ENCODE data around the gene TTC16.

DNA sequence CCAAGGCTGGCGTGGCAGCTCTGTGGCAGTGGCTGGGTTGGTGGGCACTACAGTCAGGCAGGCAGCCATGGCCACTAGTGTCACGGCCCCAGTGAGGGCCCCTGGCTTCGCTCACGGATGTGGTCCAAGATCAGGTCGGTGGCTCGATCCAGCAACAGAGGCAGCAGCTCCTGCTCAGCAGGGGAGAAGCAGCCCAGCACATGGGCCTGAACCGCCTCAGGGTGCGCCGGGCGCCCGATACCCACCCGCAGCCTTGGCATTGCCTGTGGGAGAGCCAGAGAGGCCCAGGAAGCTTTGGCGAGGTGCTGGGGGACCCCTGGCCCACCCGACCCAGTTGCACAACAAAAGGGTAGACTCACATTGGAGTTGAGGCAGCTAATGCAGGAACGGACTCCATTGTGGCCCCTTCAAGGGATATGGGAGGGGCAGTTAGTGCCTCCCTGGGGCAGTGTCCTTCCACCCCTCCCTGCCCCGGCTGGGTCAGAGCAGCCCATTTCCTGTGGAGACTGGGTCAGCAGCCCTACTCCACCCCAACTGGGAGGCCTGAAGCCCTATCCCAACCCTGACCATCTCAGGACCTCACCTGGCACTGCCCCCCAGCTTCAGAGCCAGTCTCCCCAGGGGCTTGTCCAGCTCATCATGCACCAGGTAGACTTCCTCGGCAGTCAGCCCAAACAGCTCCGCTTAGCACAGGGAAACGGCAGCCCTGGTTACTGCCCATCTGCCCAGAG is 1.7 kb upstream of the TTC16 start:
- TF ChIP-seq, protein P1, sequence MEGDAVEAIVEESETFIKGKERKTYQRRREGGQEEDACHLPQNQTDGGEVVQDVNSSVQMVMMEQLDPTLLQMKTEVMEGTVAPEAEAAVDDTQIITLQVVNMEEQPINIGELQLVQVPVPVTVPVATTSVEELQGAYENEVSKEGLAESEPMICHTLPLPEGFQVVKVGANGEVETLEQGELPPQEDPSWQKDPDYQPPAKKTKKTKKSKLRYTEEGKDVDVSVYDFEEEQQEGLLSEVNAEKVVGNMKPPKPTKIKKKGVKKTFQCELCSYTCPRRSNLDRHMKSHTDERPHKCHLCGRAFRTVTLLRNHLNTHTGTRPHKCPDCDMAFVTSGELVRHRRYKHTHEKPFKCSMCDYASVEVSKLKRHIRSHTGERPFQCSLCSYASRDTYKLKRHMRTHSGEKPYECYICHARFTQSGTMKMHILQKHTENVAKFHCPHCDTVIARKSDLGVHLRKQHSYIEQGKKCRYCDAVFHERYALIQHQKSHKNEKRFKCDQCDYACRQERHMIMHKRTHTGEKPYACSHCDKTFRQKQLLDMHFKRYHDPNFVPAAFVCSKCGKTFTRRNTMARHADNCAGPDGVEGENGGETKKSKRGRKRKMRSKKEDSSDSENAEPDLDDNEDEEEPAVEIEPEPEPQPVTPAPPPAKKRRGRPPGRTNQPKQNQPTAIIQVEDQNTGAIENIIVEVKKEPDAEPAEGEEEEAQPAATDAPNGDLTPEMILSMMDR (IDR thresholded peaks at IDR 0.05) = no peak
- no peak for TF ChIP-seq POLR2A (IDR thresholded peaks at IDR 0.05)
